Sigmoid colon (tissue), 7 donors: Measurements from ENCODE around the gene PRIMPOL. TPM values are rescaled to one million over a fixed set of nuclear protein-coding genes. Genes with fewer than 3 reads are reported as not detected.

Experiments used
- DNase-seq: peaks from one replicate; pipeline ENCODE4 v3.0.0-alpha.2; 2019
- H3K27ac ChIP-seq, 4 donors: fragments of 200-600 bp; sonication (generic); one replicate each; pipeline ENCODE4 v1.5.1; 2016 to 2019; ENCODE audit warnings: mild to moderate bottlenecking in 1 of 4
- H3K27me3 ChIP-seq, 3 donors: fragments of 200-600 bp; sonication (generic); one replicate each; pipeline ENCODE4 v1.5.1; 2019; ENCODE audit warnings: mild to moderate bottlenecking in 1 of 3
- H3K36me3 ChIP-seq, 4 donors: fragments of 200-600 bp; sonication (generic); one replicate each; pipeline ENCODE4 v1.5.1; 2016 to 2019
- H3K4me1 ChIP-seq, 4 donors: fragments of 200-600 bp; sonication (generic); one replicate each; pipeline ENCODE4 v1.5.1; 2017 to 2019
- H3K4me3 ChIP-seq, 4 donors: fragments of 200-600 bp; sonication (generic); one replicate each; pipeline ENCODE4 v1.5.1; 2017 to 2019; ENCODE audit warnings: mild to moderate bottlenecking in 2 of 4, moderate library complexity in 1 of 4
- H3K9me3 ChIP-seq, 4 donors: fragments of 200-600 bp in 3 of 4; sonication (generic) in 3 of 4; one replicate each; pipeline versions ENCODE4 v1.5.1 to v1.6.1; 2013 to 2019
- CTCF ChIP-seq, 4 experiments: fragments of 450-650 bp in 3 of 4; fragments of 200-600 bp in 1 of 4; IDR thresholded peaks; one replicate each; pipeline ENCODE4 v1.5.1; 2016 to 2019; ENCODE audit warnings: antibody characterized with exemption in 4 of 4, mild to moderate bottlenecking in 3 of 4, moderate library complexity in 2 of 4
- EP300 ChIP-seq, 4 donors: sonication (generic); formaldehyde crosslinking; IDR thresholded peaks; one replicate each; pipeline ENCODE4 v1.6.1; 2017; ENCODE audit warnings: antibody characterized with exemption in 4 of 4
- POLR2A ChIP-seq, 2 donors: fragments of 450-650 bp; IDR thresholded peaks; one replicate each; pipeline ENCODE4 v1.6.1; 2016; ENCODE audit warnings: antibody characterized with exemption in 2 of 2, mild to moderate bottlenecking in 2 of 2, moderate library complexity in 2 of 2
- POLR2AphosphoS5 ChIP-seq, 4 donors: sonication (generic); formaldehyde crosslinking; IDR thresholded peaks; one replicate each; pipeline ENCODE4 v1.6.1; 2017; ENCODE audit warnings: antibody characterized with exemption in 4 of 4
- WGBS, 2 donors: extraction: QIAGEN DNeasy Blood & Tissue Kit; methylation state at CpG; one replicate each; pipeline ENCODE4 v1.1.7; 2013; 5-methylcytosine and 5-hydroxymethylcytosine counted together
- intact Hi-C: fragments of 100-400 bp; cut with DNase I; formaldehyde crosslinking; loops from one replicate; pipeline ENCODE4 v1.15.1; 2023
- polyA plus RNA-seq, 3 donors: library from polyadenylated mRNA; stranded (reverse); fragments of 200-250 nt; gene quantifications; one replicate each; pipeline ENCODE4 v1.2.3, GENCODE V29; 2013
- total RNA-seq, 4 donors: library from RNA; depleted of rRNA; stranded (reverse); fragments of >200 nt; gene quantifications; one replicate each; pipeline ENCODE4 v1.1.0, GENCODE V29; 2016
- donor health status: healthy with polysubstance abuse.
- donor health status: Bipolar disorder and iron deficiency.
- donor health status: healthy.

PRIMPOL gene
- total and polyA plus RNA-seq, 7 donors: 12.0 to 67.3 (median 30.5) TPM

- no peak for DNase-seq
- Histone ChIP-seq H3K27ac (no peak overlapping the region), H3K36me3 (peaks cover 10 to 73% (median 32%) of the 10 kb centered on the region in 4 donors), H3K4me1 (no peaks in the 10 kb centered on the region), H3K4me3 (no peak overlapping the region), H3K27me3 (no peaks in the 10 kb centered on the region), H3K9me3 (no peaks in the 10 kb centered on the region)
- intact Hi-C loops: no loop called here
- TF ChIP-seq EP300 (IDR thresholded peaks at IDR 0.05) (no peak), POLR2AphosphoS5 (IDR thresholded peaks at IDR 0.05) (no peak), POLR2A (IDR thresholded peaks at IDR 0.05) (no peak), CTCF (IDR thresholded peaks at IDR 0.05) (no peak)
- 98 to 99% methylated on average over 4 of the region's 4 CpGs for WGBS, 2 donors
These were observed 21.4 kb upstream of the PRIMPOL start for GRCh38 chr4:184628103-184628502.

- Histone ChIP-seq H3K9me3 (no peaks in the 10 kb centered on the region), H3K27me3 (no peaks in the 10 kb centered on the region), H3K36me3 (peaks cover 10 to 92% (median 48%) of the 10 kb centered on the region in 4 donors), H3K4me3 (no peak overlapping the region), H3K4me1 (peaks cover 0 to 4% (median 0%) of the 10 kb centered on the region in 4 donors), H3K27ac (no peak overlapping the region)
- no peak for TF ChIP-seq CTCF (IDR thresholded peaks at IDR 0.05)
- no peak for TF ChIP-seq EP300 (IDR thresholded peaks at IDR 0.05)
- no peak for TF ChIP-seq POLR2AphosphoS5 (IDR thresholded peaks at IDR 0.05)
- TF ChIP-seq POLR2A (IDR thresholded peaks at IDR 0.05): no peak
- DNase-seq: no peak
- intact Hi-C loops: no loop called here
- 91% methylated on average over 1 of the region's 1 CpG for WGBS, 2 donors
These were observed 16.7 kb upstream of the PRIMPOL start for GRCh38 chr4:184632842-184633241.

GRCh38 chr4:184635381-184635780 lies 14.2 kb upstream of the PRIMPOL start:
- DNase-seq: no peak
- Histone ChIP-seq H3K27me3 (no peaks in the 10 kb centered on the region), H3K9me3 (no peaks in the 10 kb centered on the region), H3K4me3 (no peak overlapping the region), H3K27ac (no peak overlapping the region), H3K36me3 (peaks cover 3 to 72% (median 32%) of the 10 kb centered on the region in 4 donors), H3K4me1 (peaks cover 0 to 16% (median 9%) of the 10 kb centered on the region in 4 donors)
- no peak for TF ChIP-seq POLR2AphosphoS5 (IDR thresholded peaks at IDR 0.05)
- TF ChIP-seq EP300 (IDR thresholded peaks at IDR 0.05): no peak
- TF ChIP-seq CTCF (IDR thresholded peaks at IDR 0.05): no peak
- no peak for TF ChIP-seq POLR2A (IDR thresholded peaks at IDR 0.05)
- intact Hi-C loops: no loop called here
- WGBS, 2 donors: 28 to 57% methylated on average over 3 of the region's 3 CpGs

- no peak for DNase-seq
- peaks cover 0 to 65% (median 26%) of the 10 kb centered on the region in 4 donors for H3K36me3 ChIP-seq
These were observed 13.4 kb upstream of the PRIMPOL start for GRCh38 chr4:184636144-184636543.

More at GRCh38 chr4:184636144-184636543, 13.4 kb upstream of the PRIMPOL start:
- Histone ChIP-seq H3K4me1 (peaks cover 0 to 16% (median 12%) of the 10 kb centered on the region in 4 donors), H3K4me3 (no peak overlapping the region), H3K9me3 (no peaks in the 10 kb centered on the region), H3K27me3 (no peaks in the 10 kb centered on the region), H3K27ac (no peak overlapping the region)
- 96 to 98% methylated on average over 4 of the region's 4 CpGs for whole genome bisulfite sequencing, 2 donors
- intact Hi-C loops: no loop called here
- TF ChIP-seq EP300 (IDR thresholded peaks at IDR 0.05): no peak
- no peak for TF ChIP-seq POLR2AphosphoS5 (IDR thresholded peaks at IDR 0.05)
- TF ChIP-seq POLR2A (IDR thresholded peaks at IDR 0.05): no peak
- no peak for TF ChIP-seq CTCF (IDR thresholded peaks at IDR 0.05)
